CMK (cell line): ENCODE measurements around the gene MRGPRG.
"Not testable (repeated sequence)": the region's sequence is repeated elsewhere in the genome, so short reads cannot be mapped to it uniquely, and the experiment has no call there.

Experiments used
- DNase-seq: peaks from one replicate; pipeline ENCODE4 v3.0.0-alpha.2; 2010; ENCODE audit warnings: low read depth

Gene MRGPRG

GRCh38 chr11:3176487-3176886, 42.1 kb downstream of the MRGPRG start:
- no peak for DNase-seq

GRCh38 chr11:3175194-3175593, 43.4 kb downstream of the MRGPRG start:
- DNase-seq: no peak

- DNase-seq: no peak
These were observed 44.2 kb downstream of the MRGPRG start for GRCh38 chr11:3174387-3174786.

GRCh38 chr11:3173795-3174194, 44.8 kb downstream of the MRGPRG start:
- no peak for DNase-seq

GRCh38 chr11:3171931-3172560, 46.6 kb downstream of the MRGPRG start:
- DNase-seq: no peak

GRCh38 chr11:3170756-3171650, 47.6 kb downstream of the MRGPRG start:
- no peak for DNase-seq

- DNase-seq: no peak
These were observed 48.4 kb downstream of the MRGPRG start for GRCh38 chr11:3170044-3170755.

- peak; percentile 61 for DNase-seq
These were observed 49.2 kb downstream of the MRGPRG start for GRCh38 chr11:3169255-3170043.

- not testable (repeated sequence) for DNase-seq
These were observed 49.8 kb downstream of the MRGPRG start for GRCh38 chr11:3168742-3169254.
